ENCODE data around the gene FGF18. TPM values are rescaled to one million over a fixed set of nuclear protein-coding genes. Genes with fewer than 3 reads are reported as not detected.

The FGF18 gene
- polyA plus RNA-seq, 1 donor from 2014 or later = 1.2 TPM

Small RNA genes lying within 50 kb of the gene (small RNA-seq; reads per million reads assigned to genes)
- gene MIR3912 = 23.7 to 134 (median 91.3) reads per million in 3 experiments

Other genes with a start within 250 kb of the FGF18 start
- not detected in 2 replicates for gene TLX3, start 110.4 kb upstream of the FGF18 start, polyA plus RNA-seq
- 988 and 1,141 TPM in 2 replicates for gene NPM1, start 31.8 kb upstream of the FGF18 start, polyA plus RNA-seq

Measured in neural cell (in vitro differentiated cells).